Adipose tissue (tissue), 3 donors: Measurements from ENCODE around the gene ABCA2. TPM values are rescaled to one million over a fixed set of nuclear protein-coding genes. Genes with fewer than 3 reads are reported as not detected.
A peak's percentile ranks its signal among the peaks of the same experiment; 100 is the strongest.
"Not testable (repeated sequence)": the region's sequence is repeated elsewhere in the genome, so short reads cannot be mapped to it uniquely, and the experiment has no call there.

Source experiments
- H3K27ac ChIP-seq: one replicate; pipeline ENCODE4 v1.5.1; 2013; ENCODE audit warnings: low read depth, low read length
- WGBS, 3 donors: extraction: QIAGEN DNeasy Blood & Tissue Kit; methylation state at CpG; one replicate each; pipeline ENCODE4 v1.1.7; 2013; 5-methylcytosine and 5-hydroxymethylcytosine counted together
- polyA plus RNA-seq, 3 donors: library from polyadenylated mRNA; stranded (reverse); fragments of 200-250 nt; gene quantifications; one replicate each; pipeline ENCODE4 v1.2.3, GENCODE V29; 2013
- donor health status: healthy with polysubstance abuse.
- donor health status: Bipolar disorder and iron deficiency.
- donor health status: healthy.

ABCA2 gene
- polyA plus RNA-seq, 3 donors, result 15.8 to 42.9 (median 33.1) TPM

DNA sequence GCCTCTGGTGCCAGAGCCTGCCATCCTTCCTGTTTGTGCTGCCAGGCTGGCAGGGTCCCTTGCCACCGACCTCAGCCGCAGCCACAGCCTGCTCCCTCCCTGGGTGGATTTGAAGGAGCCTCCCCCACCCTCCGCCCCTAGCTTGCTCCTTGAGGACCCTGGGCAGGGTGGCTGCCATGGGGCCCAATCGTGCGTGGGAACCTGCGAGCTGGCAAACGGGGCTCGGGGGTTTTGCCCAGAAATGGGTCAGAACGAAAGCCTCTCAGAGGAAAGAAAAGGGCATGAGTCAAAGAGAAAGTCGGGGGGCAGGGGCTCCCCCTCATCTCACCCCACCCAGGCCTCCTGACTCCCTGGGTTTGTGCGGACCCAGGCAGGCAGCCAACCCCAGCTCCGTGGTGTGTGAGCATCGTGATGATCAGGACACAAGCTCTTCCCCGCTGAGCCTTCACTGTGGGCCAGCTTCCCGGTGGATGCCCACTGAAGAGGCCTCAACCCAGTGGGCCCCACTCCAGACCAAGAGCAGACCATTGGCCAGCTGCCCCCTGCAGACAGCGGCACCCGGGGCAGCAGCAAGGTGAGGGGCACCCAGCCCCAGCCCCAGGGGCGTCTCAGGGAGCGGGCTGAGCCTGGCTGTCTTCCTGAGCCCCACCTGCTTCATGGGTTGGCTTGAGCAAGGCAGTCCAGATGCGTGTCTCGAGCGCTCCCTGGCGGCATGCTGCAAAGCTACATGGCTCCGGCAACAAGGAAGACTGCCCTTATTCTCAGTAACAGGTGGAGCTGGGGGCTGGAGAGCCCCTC, 6.9 kb upstream of the ABCA2 start:
- H3K27ac ChIP-seq, result no peak overlapping the region

GRCh38 chr9:137034039-137034708, 6.1 kb upstream of the ABCA2 start:
- WGBS, 3 donors, result 21 to 48% (median 34%) methylated on average over 13 to 15 of the region's 15 CpGs
- peak overlapping the region; percentile 40 for H3K27ac ChIP-seq

More for the DNA sequence above, 6.9 kb upstream of the ABCA2 start:
- WGBS, 3 donors, result 5 to 21% (median 9%) methylated on average over 24 of the region's 24 CpGs

DNA sequence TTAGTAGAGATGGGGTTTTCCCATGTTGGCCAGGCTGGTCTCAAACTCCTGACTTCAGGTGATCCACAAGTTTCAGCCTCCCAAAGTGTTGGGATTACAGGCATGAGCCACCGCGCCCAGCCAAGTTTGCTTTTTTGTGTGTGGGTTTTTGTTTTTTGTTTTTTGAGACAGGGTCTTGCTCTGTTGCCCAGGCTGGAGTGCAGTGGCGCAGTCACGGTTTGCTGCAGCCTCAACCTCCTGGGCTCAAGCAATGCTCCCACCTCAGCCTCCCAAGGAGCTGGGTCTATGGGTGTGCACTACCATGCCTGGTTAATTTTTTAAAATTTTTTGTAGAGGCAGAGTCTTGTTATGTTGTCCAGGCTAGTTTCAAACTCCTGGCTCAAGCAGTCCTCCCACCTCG, 5.4 kb upstream of the ABCA2 start:
- 83 to 94% (median 93%) methylated on average over 5 of the region's 5 CpGs for WGBS, 3 donors
- H3K27ac ChIP-seq, result not testable (repeated sequence)

- WGBS, 3 donors, result 53 to 84% (median 70%) methylated on average over 7 to 10 of the region's 10 CpGs
- H3K27ac ChIP-seq, result no peak overlapping the region
Observed at GRCh38 chr9:137032858-137033257, 4.8 kb upstream of the ABCA2 start.

GRCh38 chr9:137031904-137032640, 4.0 kb upstream of the ABCA2 start, which contains the start of gene FUT7:
FUT7 (minus strand) TSS chr9:137032088; CDS start chr9:137031991, 97 bp downstream.
- WGBS, 3 donors, result 51 to 68% (median 54%) methylated on average over 15 to 16 of the region's 16 CpGs
- H3K27ac ChIP-seq, result no peak within 1 kb of the TSS

DNA sequence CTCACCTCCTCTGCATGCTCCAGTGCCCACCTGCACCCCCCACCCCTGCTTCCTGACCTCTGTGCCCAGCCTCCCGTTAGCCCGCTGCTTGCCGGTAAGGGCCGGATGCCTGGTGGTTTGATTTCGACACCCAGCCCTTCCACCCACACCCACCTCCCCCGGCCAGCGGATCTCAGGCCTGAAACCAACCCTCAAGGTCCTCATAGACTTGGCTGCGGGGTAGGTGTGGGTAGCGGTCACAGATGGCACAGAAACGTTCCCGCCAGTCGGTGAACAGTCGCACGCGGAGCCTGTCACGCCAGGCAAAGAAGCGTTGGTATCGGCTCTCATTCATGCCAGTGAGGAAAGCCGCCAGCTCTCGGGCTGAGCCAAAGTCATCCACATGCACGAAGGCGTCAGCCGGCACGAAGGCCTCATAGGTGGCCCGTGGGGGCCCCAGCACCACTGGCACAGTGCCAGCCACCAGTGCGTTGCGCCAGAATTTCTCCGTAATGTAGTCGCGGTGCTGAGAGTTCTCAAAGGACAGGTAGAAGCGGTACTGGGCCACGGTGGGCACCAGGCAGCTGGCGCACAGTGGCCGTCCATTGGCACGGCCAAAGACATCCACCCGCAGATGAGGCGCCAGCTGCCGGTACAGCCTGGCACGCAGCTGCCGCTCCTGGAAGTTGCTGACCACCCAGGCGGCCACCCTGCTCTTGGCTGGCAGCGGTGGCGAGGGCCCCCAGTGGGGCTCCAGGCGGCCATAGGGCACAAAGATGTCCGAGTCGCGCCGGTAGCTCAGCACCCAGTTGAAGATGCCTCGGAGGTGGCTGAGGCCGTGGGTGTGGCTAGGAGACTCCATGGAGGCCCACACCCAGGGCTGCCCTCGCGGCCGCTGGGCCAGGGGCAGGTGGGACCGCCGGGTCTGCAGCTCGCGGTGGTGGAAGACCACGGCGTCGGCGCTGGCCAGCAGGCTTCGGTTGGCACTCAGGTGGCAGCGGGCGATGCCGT, 2.8 kb upstream of the ABCA2 start:
- WGBS, 3 donors, result 65 to 86% (median 75%) methylated on average over 59 to 65 of the region's 65 CpGs
- H3K27ac ChIP-seq, result no peak overlapping the region

DNA sequence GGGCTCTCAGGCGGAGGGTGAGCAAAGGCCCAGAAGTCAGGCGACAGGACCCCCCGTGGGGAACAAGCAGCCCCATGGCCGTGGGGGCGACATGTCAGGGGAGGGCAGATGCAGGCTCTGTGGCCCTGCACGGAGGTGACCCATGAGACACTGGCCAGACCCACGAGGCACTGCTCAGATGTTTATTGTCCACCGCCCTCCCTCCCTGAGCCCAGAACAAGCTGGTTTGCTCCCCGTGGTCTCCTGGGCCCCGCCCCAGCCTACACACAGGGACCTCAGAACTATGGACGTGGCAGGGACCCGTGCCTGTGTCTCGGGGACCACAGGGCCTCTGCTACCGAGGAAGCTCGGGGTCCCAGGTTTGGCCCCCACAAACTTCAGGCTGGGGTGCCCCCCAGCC, 2.0 kb upstream of the ABCA2 start:
- 52 to 72% (median 58%) methylated on average over 13 to 15 of the region's 15 CpGs for WGBS, 3 donors
- H3K27ac ChIP-seq, result no peak overlapping the region

- H3K27ac ChIP-seq, result no peak overlapping the region
- 21 to 25% (median 25%) methylated on average over 19 of the region's 19 CpGs for WGBS, 3 donors
Observed at GRCh38 chr9:137029058-137029936, 1.3 kb upstream of the ABCA2 start.

DNA sequence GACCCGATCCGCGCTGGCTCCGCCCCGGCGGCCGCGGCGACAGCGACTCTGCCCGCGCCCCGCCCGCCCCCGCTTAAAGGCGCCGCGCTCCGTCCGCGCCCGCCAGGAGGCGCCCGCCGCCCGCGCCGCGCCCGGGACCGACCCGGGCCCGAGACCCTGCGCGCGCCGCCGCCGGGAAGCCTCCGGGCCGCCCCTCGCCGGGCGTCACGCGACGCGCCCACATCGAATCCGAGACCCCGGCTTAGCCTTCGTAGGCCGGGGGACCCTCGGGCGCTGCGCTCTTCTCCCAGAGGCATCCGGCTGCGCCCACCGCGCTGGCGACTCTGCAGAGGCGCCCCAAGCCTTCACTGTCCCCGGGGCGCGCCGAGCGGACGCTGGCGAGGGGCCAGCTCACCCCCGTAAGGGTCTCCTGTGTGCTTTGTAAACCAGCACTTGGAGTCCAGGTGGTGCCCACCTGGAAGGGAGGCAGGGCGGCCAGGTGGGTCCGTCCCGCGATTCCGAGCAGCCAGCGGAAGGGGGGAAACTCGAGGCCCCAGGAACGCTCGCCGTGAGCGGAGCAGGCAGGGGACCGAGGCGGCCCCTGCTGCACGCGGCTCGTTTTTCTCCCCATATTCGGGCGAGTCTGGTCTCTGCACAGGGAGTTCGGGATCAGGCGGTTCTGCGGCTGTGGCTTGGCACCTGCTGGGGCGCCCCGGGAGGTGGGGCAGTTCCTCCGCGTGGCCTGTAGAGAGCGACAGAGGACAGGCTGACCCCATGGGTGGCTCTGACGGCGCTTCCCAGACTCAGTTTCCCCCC, 423 bp upstream of the ABCA2 start:
- H3K27ac ChIP-seq, result no peak overlapping the region
- 0 to 1% (median 1%) methylated on average over 72 to 97 of the region's 98 CpGs for WGBS, 3 donors

DNA sequence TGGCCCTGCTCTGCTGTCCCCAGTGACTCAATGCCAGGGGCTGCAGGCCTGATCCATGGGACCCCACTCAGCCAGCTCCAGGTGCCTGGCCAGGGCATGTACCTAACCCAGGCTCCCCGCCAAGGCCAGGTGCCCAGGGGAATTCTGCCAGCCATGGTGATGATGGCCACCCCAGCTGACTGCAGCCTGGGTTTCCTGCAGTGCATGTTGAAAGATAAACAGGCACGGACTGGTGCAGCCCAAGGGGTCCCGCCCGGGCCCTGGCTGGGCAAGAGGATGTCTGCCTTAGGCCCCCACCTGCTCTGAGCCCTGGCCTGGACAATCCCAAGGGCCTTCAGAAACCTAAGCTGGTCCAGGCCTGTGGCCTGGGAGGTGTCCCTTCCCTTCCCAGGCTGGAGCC, 1.2 kb downstream of the ABCA2 start:
- WGBS, 3 donors, result 38 to 75% (median 70%) methylated on average over 4 of the region's 4 CpGs
- no peak overlapping the region for H3K27ac ChIP-seq

DNA sequence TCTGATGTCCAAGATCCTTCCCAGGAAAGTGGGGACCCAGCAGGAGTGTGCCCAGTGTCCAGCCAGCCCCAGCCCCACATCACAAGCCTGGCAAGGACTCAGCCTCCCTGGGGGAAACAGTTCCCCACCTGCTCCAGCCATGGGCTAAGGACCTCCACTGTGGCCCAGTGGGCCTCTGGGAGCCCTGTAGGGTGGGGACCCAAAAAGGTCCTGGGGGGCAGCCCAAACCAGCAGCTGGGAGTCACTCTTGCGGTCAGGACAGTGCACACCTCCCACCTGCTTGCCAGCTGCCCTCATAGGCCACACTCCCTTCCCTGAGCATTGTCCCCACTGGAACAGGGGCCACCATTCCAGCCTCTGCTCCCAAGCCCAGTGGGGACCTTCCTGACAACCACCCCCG, 1.7 kb downstream of the ABCA2 start:
- WGBS, 3 donors, result 82 to 91% (median 85%) methylated on average over 2 of the region's 2 CpGs

DNA sequence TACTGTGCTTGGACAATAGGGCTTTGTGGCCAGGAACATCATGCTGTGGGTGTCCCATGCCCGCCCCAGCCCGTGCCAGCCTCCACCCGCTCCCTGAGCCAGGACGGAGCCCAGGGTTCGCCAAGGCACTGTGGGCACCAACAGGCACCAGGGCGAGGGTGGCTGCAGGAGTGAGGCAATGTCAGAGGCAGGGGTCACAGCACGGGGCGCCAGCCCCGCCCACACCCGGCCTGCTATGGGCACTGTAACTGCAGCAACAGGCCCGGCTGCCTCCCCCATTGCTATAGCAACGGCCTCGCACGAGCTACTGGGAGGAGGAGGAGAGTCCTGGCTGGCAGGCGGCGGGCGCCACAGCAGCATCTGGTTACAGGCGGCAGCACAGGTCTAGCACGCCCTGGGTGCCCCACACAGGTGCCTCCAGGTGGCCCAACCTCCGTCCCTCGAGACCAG, 2.5 kb downstream of the ABCA2 start:
- no peak overlapping the region for H3K27ac ChIP-seq
- 69 to 77% (median 70%) methylated on average over 18 to 21 of the region's 21 CpGs for WGBS, 3 donors

More for the DNA sequence above, 1.7 kb downstream of the ABCA2 start:
- H3K27ac ChIP-seq, result no peak overlapping the region

GRCh38 chr9:137023583-137023991, 4.5 kb downstream of the ABCA2 start:
- 85 to 94% (median 87%) methylated on average over 14 to 15 of the region's 15 CpGs for WGBS, 3 donors
- no peak overlapping the region for H3K27ac ChIP-seq

- no peak overlapping the region for H3K27ac ChIP-seq
- 72 to 83% (median 75%) methylated on average over 7 of the region's 7 CpGs for WGBS, 3 donors
Observed at GRCh38 chr9:137023157-137023556, 4.9 kb downstream of the ABCA2 start.

GRCh38 chr9:137022662-137023008, 5.4 kb downstream of the ABCA2 start:
- H3K27ac ChIP-seq, result no peak overlapping the region
- WGBS, 3 donors, result 91 to 92% (median 92%) methylated on average over 23 of the region's 23 CpGs

- 52 to 68% (median 58%) methylated on average over 26 to 30 of the region's 30 CpGs for WGBS, 3 donors
- H3K27ac ChIP-seq, result no peak overlapping the region
Observed at GRCh38 chr9:137021979-137022661, 5.9 kb downstream of the ABCA2 start.
